ENCODE data around the gene BSN. TPM values are rescaled to one million over a fixed set of nuclear protein-coding genes. Genes with fewer than 3 reads are reported as not detected.
A peak's percentile ranks its signal among the peaks of the same experiment; 100 is the strongest.
"Not testable (repeated sequence)": the region's sequence is repeated elsewhere in the genome, so short reads cannot be mapped to it uniquely, and the experiment has no call there.

Gene BSN
- total RNA-seq, 1 donor from 2014 or later: 5.3 TPM

- FAIRE-seq: no peak
- DNase-seq (ENCODE audit: low spot score in 2 of 2): no peak
Observed at GRCh38 chr3:49533786-49534519, 20.3 kb upstream of the BSN start.

- no peak for FAIRE-seq
Observed at GRCh38 chr3:49534581-49535441, 19.5 kb upstream of the BSN start.

GRCh38 chr3:49535971-49536874 lies 18.1 kb upstream of the BSN start:
- FAIRE-seq: no peak
- DNase-seq (ENCODE audit: low spot score in 2 of 2): no peak

More at GRCh38 chr3:49534581-49535441, 19.5 kb upstream of the BSN start:
- DNase-seq (ENCODE audit: low spot score in 2 of 2): peak in 1 of 2 donors; percentile 56

GRCh38 chr3:49536875-49537533 lies 17.3 kb upstream of the BSN start:
- FAIRE-seq (no peak), DNase-seq (ENCODE audit: low spot score in 2 of 2) (no peak)

- no peak for FAIRE-seq
Observed at GRCh38 chr3:49539659-49540560, 14.4 kb upstream of the BSN start.

GRCh38 chr3:49552087-49552486 lies 2.2 kb upstream of the BSN start:
- FAIRE-seq: no peak
- no peak for DNase-seq (ENCODE audit: low spot score in 2 of 2)

More at GRCh38 chr3:49539659-49540560, 14.4 kb upstream of the BSN start:
- DNase-seq (ENCODE audit: low spot score in 2 of 2): peak; percentile 87 to 94

GRCh38 chr3:49553324-49553691 lies 969 bp upstream of the BSN start:
- no peak for FAIRE-seq
- no peak for DNase-seq (ENCODE audit: low spot score in 2 of 2)

GRCh38 chr3:49554633-49555265 lies 472 bp downstream of the BSN start:
- FAIRE-seq: no peak
- DNase-seq (ENCODE audit: low spot score in 2 of 2): no peak

- FAIRE-seq (no peak), DNase-seq (ENCODE audit: low spot score in 2 of 2) (no peak)
Observed at GRCh38 chr3:49556500-49557275, 2.4 kb downstream of the BSN start.

- no peak for FAIRE-seq
- DNase-seq (ENCODE audit: low spot score in 2 of 2): no peak
Observed at GRCh38 chr3:49563040-49563578, 8.8 kb downstream of the BSN start.

- DNase-seq (ENCODE audit: low spot score in 2 of 2) (no peak), FAIRE-seq (no peak)
Observed at GRCh38 chr3:49563766-49564165, 9.5 kb downstream of the BSN start.

GRCh38 chr3:49566312-49566711 lies 12.0 kb downstream of the BSN start:
- no peak for DNase-seq (ENCODE audit: low spot score in 2 of 2)
- FAIRE-seq: no peak

GRCh38 chr3:49567406-49567805 lies 13.1 kb downstream of the BSN start:
- DNase-seq (ENCODE audit: low spot score in 2 of 2) (no peak), FAIRE-seq (no peak)

- FAIRE-seq (no peak), DNase-seq (ENCODE audit: low spot score in 2 of 2) (no peak)
Observed at GRCh38 chr3:49568965-49569364, 14.7 kb downstream of the BSN start.

- DNase-seq (ENCODE audit: low spot score in 2 of 2) (no peak), FAIRE-seq (no peak)
Observed at GRCh38 chr3:49570028-49570654, 15.9 kb downstream of the BSN start.

GRCh38 chr3:49582177-49582576 lies 27.9 kb downstream of the BSN start:
- FAIRE-seq: no peak
- no peak for DNase-seq (ENCODE audit: low spot score in 2 of 2)

- not testable (repeated sequence) for DNase-seq (ENCODE audit: low spot score in 2 of 2); FAIRE-seq
Observed at GRCh38 chr3:49585261-49585755, 31.0 kb downstream of the BSN start.

Measured in frontal cortex (tissue), 4 donors.